WTC11 (cell line): ENCODE data around the gene GDPD4. TPM values are rescaled to one million over a fixed set of nuclear protein-coding genes. Genes with fewer than 3 reads are reported as not detected.

Experiments
- ATAC-seq: fragments of 200-7000 bp; cut with Tn5 transposase; 2 replicates; pipeline ENCODE4 v1.10.0; 2021; ENCODE audit warnings: mild to moderate bottlenecking, moderate library complexity
- CTCF ChIA-PET: fragments of 300-600 bp; sonication (Branson Sonifier 250); formaldehyde crosslinking; loops from one replicate; lab custom pipeline; 2021; ENCODE audit warnings: antibody characterized with exemption; lab: Charles Lee
- POLR2A ChIA-PET: fragments of 350-600 bp; sonication (Branson Sonifier 250); formaldehyde crosslinking; loops from one replicate; lab custom pipeline; 2021; ENCODE audit warnings: antibody characterized with exemption; lab: Charles Lee
- DNase-seq: peaks from one replicate; pipeline ENCODE4 v3.0.0; 2021; ENCODE audit warnings: low spot score
- H3K27ac Mint-ChIP-seq: 2 replicates; pipeline ENCODE4 v1.8.0; 2021; ENCODE audit warnings: mixed read lengths
- H3K27me3 Mint-ChIP-seq: 2 replicates; pipeline ENCODE4 v1.8.0; 2021; ENCODE audit warnings: low read depth, mild to moderate bottlenecking, moderate library complexity, mixed read lengths
- H3K36me3 Mint-ChIP-seq: 2 replicates; pipeline ENCODE4 v1.8.0; 2021; ENCODE audit warnings: mixed read lengths
- H3K4me1 Mint-ChIP-seq: 2 replicates; pipeline ENCODE4 v1.8.0; 2022; ENCODE audit warnings: mixed read lengths
- H3K4me3 Mint-ChIP-seq: 2 replicates; pipeline ENCODE4 v1.8.0; 2021; ENCODE audit warnings: mild to moderate bottlenecking, moderate library complexity, mixed read lengths
- H3K9me3 Mint-ChIP-seq: 2 replicates; pipeline ENCODE4 v1.8.0; 2021; ENCODE audit warnings: mixed read lengths
- ATF1 ChIP-seq: sonication (generic); formaldehyde crosslinking; IDR thresholded peaks from 2 replicates; pipeline ENCODE4 v1.8.1; 2023; ENCODE audit warnings: mild to moderate bottlenecking, moderate library complexity, missing genetic modification reagents
- CBFB ChIP-seq: sonication (generic); formaldehyde crosslinking; IDR thresholded peaks from 2 replicates; pipeline ENCODE4 v1.8.1; 2022; ENCODE audit warnings: mild to moderate bottlenecking, low read depth, missing genetic modification reagents
- EMX1 ChIP-seq: fragments of 250-450 bp; sonication (Bioruptor Pico); IDR thresholded peaks from 2 replicates; pipeline ENCODE4 v1.8.0; 2021; ENCODE audit warnings: mild to moderate bottlenecking
- GABPB1 ChIP-seq: sonication (generic); formaldehyde crosslinking; IDR thresholded peaks from 2 replicates; pipeline ENCODE4 v1.8.1; 2023; ENCODE audit warnings: mild to moderate bottlenecking, missing genetic modification reagents
- HMGXB4 ChIP-seq: sonication (generic); formaldehyde crosslinking; IDR thresholded peaks from 2 replicates; pipeline ENCODE4 v1.8.1; 2023; ENCODE audit warnings: mild to moderate bottlenecking, moderate library complexity, missing genetic modification reagents
- IRF1 ChIP-seq: sonication (generic); formaldehyde crosslinking; IDR thresholded peaks from 2 replicates; pipeline ENCODE4 v1.8.0; 2023; ENCODE audit warnings: missing genetic modification reagents
- KAT7 ChIP-seq: sonication (generic); formaldehyde crosslinking; IDR thresholded peaks from 2 replicates; pipeline ENCODE4 v1.8.1; 2023; ENCODE audit warnings: missing genetic modification reagents, mild to moderate bottlenecking, borderline replicate concordance
- NR1H2 ChIP-seq: sonication (generic); formaldehyde crosslinking; IDR thresholded peaks from 2 replicates; pipeline ENCODE4 v1.9.0; 2021; ENCODE audit warnings: mild to moderate bottlenecking, moderate library complexity, missing genetic modification reagents
- SP1 ChIP-seq: sonication (generic); formaldehyde crosslinking; conservative IDR thresholded peaks from 2 replicates; pipeline ENCODE4 v1.8.1; 2022; ENCODE audit warnings: missing genetic modification reagents
- USF1 ChIP-seq: sonication (generic); formaldehyde crosslinking; IDR thresholded peaks from 2 replicates; pipeline ENCODE4 v1.8.0; 2022; ENCODE audit warnings: mild to moderate bottlenecking, missing genetic modification reagents
- ZBTB21 ChIP-seq: sonication (generic); formaldehyde crosslinking; IDR thresholded peaks from 2 replicates; pipeline ENCODE4 v1.8.1; 2023; ENCODE audit warnings: mild to moderate bottlenecking, missing genetic modification reagents, borderline replicate concordance
- ZMAT4 ChIP-seq: fragments of 250-450 bp; sonication (Bioruptor Pico); IDR thresholded peaks from 2 replicates; pipeline ENCODE4 v1.9.0; 2021; ENCODE audit warnings: mild to moderate bottlenecking
- ZNF219 ChIP-seq: sonication (generic); formaldehyde crosslinking; IDR thresholded peaks from 2 replicates; pipeline ENCODE4 v1.8.0; 2023; ENCODE audit warnings: missing genetic modification reagents, mild to moderate bottlenecking, borderline replicate concordance
- ZNF232 ChIP-seq: sonication (generic); formaldehyde crosslinking; IDR thresholded peaks from 2 replicates; pipeline ENCODE4 v1.8.0; 2022; ENCODE audit warnings: mild to moderate bottlenecking, missing genetic modification reagents
- ZNF281 ChIP-seq: sonication (generic); formaldehyde crosslinking; IDR thresholded peaks from 2 replicates; pipeline ENCODE4 v1.8.0; 2023; ENCODE audit warnings: mild to moderate bottlenecking, missing genetic modification reagents
- ZNF317 ChIP-seq: sonication (generic); formaldehyde crosslinking; IDR thresholded peaks from 2 replicates; pipeline ENCODE4 v1.8.1; 2023; ENCODE audit warnings: low read depth, mild to moderate bottlenecking, moderate library complexity, missing genetic modification reagents, borderline replicate concordance
- ZNF425 ChIP-seq: fragments of 250-450 bp; sonication (Bioruptor Pico); conservative IDR thresholded peaks from 2 replicates; pipeline ENCODE4 v1.9.0; 2021; ENCODE audit warnings: mild to moderate bottlenecking
- ZNF671 ChIP-seq: fragments of 250-450 bp; sonication (Bioruptor Pico); IDR thresholded peaks from 2 replicates; pipeline ENCODE4 v1.8.0; 2021; ENCODE audit warnings: mild to moderate bottlenecking
- total RNA-seq: library from RNA; stranded (reverse); gene quantifications from 3 replicates; pipeline ENCODE4 v1.2.3, GENCODE V29; 2021

The GDPD4 gene
- total RNA-seq, 1 experiment from 2014 or later: not detected

GRCh38 chr11:77215106-77215505, 86.4 kb downstream of the GDPD4 start:
- Mint-ChIP-seq H3K9me3 (no peaks in the 10 kb centered on the region; the same call in 1 of the 2 replicates), H3K27me3 (no peaks in the 10 kb centered on the region), H3K36me3 (no peaks in the 10 kb centered on the region), H3K4me1 (no peaks in the 10 kb centered on the region), H3K4me3 (no peak overlapping the region), H3K27ac (no peak overlapping the region)
- ATAC-seq: no peak
- TF ChIP-seq ATF1 (CRISPR knock-in tag): no peak
- TF ChIP-seq KAT7 (CRISPR knock-in tag): no peak
- no peak for TF ChIP-seq ZMAT4 (CRISPR knock-in tag)
- no peak for DNase-seq
- ChIA-PET POLR2A (no interaction called here), CTCF (no interaction called here)

GRCh38 chr11:77214557-77214956, 86.9 kb downstream of the GDPD4 start:
- H3K36me3 Mint-ChIP-seq: no peaks in the 10 kb centered on the region
- H3K27ac Mint-ChIP-seq: no peak overlapping the region
- no peak for ATAC-seq
- POLR2A ChIA-PET: no interaction called here
- H3K4me1 Mint-ChIP-seq: no peaks in the 10 kb centered on the region
- no peak overlapping the region for H3K4me3 Mint-ChIP-seq
- no peak for DNase-seq
- no peaks in the 10 kb centered on the region; the same call in 1 of the 2 replicates for H3K9me3 Mint-ChIP-seq
- H3K27me3 Mint-ChIP-seq: no peaks in the 10 kb centered on the region
- TF ChIP-seq ZNF219 (CRISPR knock-in tag) (no peak), ZNF317 (CRISPR knock-in tag) (no peak), ATF1 (CRISPR knock-in tag) (no peak), GABPB1 (CRISPR knock-in tag) (no peak), EMX1 (CRISPR knock-in tag) (no peak), ZNF671 (CRISPR knock-in tag) (no peak), ZNF281 (CRISPR knock-in tag) (no peak), ZNF232 (CRISPR knock-in tag) (no peak), ZNF425 (no peak), CBFB (no peak), NR1H2 (CRISPR knock-in tag) (no peak), ZBTB21 (CRISPR knock-in tag) (no peak), SP1 (CRISPR knock-in tag) (no peak), USF1 (CRISPR knock-in tag) (no peak), IRF1 (CRISPR knock-in tag) (no peak), HMGXB4 (CRISPR knock-in tag) (no peak)
- CTCF ChIA-PET: no interaction called here
